ENCODE results near the gene UPF3A. TPM values are rescaled to one million over a fixed set of nuclear protein-coding genes. Genes with fewer than 3 reads are reported as not detected.
"Not testable (repeated sequence)": the region's sequence is repeated elsewhere in the genome, so short reads cannot be mapped to it uniquely, and the experiment has no call there.

Gene UPF3A
- total RNA-seq, 1 experiment from 2014 or later: 24.2 TPM

DNA sequence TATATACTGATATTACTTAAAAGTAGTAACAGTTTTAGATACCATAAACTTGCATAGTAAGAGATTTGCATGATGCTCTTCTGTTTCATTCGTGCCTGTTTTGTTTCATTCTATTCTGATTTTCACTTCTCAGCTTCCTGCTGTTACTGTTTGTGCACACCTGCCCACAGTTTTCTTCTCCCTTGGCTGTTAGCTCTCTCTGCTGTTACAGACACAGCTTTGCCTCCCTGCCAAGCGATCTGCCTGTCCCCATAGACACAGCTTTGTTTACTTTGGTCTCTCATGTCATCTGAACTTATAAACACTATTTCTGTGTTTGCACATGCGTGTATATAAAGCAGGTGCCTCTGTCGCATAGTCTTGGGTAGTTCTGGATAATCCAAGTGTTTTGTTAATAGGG, 21.4 kb upstream of the UPF3A start:
- DNase-seq (ENCODE audit: low read depth, low spot score): no peak

DNA sequence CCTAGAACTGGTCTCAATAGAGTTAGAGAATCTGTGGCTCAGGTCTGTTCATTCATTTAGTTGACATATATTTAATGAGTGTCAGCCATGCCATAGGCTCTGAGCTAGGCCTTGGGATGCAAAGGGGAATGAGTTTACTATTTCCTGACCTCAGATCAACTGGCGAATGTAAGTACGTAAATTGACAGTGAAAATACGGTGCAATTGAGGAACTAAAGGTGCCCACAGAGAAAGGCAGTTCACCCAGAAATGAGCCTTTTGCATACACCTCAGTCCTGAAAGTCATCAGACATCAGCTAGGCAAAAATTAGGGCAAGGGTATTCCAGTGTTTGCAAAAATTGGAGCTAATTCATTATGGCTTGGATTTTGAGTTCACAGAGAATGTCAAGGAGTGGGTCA, 20.6 kb upstream of the UPF3A start:
- no peak for DNase-seq (ENCODE audit: low read depth, low spot score)
- in situ Hi-C loops (cut with HindIII; ENCODE audit: low pct_unique_long_range_greater_than_20kb, low sequenced_read_pairs): no loop called here

More for the DNA sequence above, 21.4 kb upstream of the UPF3A start:
- in situ Hi-C loops (cut with HindIII; ENCODE audit: low pct_unique_long_range_greater_than_20kb, low sequenced_read_pairs): no loop called here

DNA sequence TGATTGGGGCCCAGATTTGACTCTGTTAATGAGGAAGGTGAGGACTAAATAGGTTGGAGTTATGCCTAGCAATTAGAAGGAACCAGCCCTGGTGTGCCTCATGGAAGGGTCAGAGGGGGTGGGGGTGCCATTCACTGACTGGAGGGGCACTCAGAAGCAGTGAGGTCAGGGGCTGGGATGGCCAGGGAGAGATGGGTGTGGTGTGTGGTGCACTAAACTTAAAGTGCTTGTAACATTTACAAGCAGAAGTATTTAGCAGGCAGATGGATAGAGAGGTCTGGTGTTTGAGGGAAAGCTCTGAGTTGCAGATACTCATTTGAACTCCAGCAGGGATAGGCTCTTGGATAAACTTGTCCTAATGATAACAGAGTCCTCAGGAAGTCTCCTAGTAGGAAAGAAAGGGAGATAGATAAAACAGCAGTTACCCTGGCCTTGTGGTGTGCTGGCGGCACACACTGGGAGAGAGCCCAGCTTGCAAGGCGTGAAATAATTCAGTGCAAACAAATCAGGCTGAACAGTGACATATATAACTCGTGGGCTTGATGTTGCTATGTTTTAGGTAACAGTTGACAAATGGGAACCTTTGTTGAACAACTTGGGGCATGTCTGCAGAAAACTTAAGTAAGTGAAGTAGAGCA, 20.0 kb upstream of the UPF3A start:
- in situ Hi-C loops (cut with HindIII; ENCODE audit: low pct_unique_long_range_greater_than_20kb, low sequenced_read_pairs): no loop called here
- DNase-seq (ENCODE audit: low read depth, low spot score): no peak

DNA sequence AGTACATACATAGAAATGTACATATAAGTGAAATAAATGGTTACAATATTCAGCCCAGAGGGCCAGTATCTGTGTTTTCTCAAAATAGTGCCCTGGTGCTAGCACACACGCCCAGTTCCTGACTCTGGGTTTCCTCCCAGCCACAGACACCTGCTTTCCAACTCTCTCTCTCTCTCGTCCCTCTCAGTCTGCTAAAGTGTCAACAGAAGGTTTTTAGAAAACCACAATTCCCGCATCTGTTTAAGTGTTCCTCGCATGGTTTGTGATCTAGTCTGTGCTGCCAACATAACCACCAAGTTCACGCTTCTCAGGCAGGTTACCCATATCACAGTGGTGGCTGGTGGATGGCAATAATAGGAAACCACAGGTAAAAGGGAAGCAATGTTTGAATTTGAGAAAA, 17.8 kb upstream of the UPF3A start:
- DNase-seq (ENCODE audit: low read depth, low spot score): no peak
- in situ Hi-C loops (cut with HindIII; ENCODE audit: low pct_unique_long_range_greater_than_20kb, low sequenced_read_pairs): no loop called here

DNA sequence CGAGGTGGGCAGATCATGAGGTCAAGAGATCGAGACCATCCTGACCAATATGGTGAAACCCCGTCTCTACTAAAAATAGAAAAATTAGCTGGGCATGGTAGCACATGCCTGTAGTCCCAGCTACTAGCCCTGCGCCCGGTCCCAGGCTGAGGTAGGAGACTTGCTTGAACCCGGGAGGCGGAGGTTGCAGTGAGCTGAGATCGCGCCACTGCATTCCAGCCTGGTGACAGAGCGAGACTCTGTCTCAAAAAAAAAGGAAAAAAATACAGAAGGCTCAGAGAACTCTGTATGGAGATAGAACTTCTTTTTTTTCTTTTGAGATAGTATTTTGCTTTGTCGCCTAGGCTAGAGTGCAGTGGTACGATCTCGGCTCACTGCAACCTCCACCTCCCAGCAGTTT, 17.1 kb upstream of the UPF3A start:
- in situ Hi-C loops (cut with HindIII; ENCODE audit: low pct_unique_long_range_greater_than_20kb, low sequenced_read_pairs); DNase-seq (ENCODE audit: low read depth, low spot score): not testable (repeated sequence)

DNA sequence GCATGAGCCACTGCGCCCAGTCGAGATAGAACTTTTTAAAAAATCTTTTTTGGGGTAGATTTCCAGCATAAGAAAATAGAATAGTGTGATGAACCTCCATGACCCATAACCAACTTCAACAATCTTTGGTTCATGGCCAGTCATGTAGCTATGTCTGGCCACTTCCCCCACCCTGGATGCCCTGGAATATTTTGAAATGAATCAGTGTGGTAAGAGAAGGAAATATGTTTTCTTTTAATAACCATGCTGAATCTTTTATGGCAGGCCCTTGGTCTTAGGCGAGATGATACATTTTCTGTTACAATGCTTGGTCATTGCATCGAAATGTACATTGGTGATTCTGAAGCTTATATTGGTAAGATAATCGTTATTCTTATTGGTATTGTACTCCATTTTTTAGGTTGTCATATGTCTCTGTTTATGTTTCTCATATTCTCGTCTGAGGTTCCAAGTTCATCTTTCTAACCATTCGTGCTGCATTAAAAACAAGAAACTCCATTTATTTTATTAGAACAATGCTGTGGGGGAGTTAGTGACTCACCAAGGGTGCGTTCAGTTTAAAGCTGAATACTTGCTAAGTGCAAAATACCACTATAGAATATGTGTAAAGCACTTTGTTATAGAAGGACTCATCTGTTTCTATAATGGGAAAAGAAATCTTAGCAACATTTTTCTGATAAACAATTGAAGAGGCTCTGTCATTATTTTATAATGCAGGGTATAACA, 16.4 kb upstream of the UPF3A start:
- no peak for DNase-seq (ENCODE audit: low read depth, low spot score)
- in situ Hi-C loops (cut with HindIII; ENCODE audit: low pct_unique_long_range_greater_than_20kb, low sequenced_read_pairs): no loop called here

DNA sequence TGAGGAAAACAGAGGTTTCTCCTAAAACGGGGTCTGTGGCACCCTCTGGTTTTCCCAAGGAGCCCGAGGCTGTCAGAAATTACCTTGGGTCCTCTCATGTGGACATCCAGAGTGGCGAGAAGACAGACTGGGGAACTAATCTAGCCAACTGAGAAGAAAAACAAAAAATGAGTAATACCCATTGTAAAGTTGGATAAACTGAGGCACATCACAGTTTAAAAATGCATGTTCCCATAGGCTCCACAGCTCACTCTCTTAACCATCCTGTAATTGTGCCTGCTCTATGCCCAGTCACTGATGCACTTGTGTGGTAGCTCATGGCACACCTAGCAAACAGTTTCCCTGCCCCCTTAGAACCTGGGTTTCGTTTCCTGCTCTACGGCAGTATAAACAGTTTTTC, 15.2 kb upstream of the UPF3A start:
- no peak for DNase-seq (ENCODE audit: low read depth, low spot score)
- in situ Hi-C loops (cut with HindIII; ENCODE audit: low pct_unique_long_range_greater_than_20kb, low sequenced_read_pairs): no loop called here

DNA sequence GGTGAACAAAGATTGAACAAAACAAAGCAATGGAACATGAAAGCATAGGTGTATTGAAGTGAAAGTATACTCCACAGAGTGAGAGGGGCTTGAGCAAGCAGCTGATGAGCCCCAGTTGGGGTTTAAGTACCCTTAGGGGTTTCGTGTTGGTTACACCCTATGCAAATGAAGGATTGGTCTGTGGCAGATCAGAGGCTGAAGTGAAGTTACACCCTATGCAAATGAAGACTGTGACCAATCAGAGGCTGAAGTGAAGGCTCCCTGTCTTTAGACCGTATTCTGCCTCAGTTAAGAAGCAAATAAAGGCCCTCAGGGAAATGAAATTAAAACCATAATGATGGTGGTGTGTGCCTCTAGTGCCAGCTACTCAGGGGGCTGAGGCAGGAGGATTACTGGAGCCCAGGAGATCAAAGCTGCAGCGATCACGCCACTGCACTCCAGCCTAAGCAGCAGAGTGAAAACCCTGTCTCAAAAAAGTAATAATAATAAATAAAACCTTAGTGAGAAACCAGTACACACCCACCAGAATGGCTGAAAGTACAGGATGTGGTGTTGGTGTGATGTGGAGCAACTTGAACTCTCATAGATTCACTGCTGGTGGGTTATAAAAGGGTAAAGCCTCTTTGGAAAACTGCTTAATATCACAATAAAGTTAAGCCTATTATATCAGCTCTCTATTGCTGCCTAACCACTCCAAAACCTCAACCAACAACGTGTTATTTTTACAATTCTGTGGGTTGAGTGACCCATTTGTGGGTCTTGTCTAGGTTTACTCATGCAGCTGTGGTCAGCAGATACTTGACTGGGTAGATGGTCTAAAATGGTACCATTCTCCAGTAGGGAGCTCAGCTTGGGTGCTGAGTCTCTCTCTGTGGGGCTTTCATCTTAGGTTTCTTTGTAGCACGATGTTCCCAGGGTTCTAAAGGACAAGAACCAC, 12.8 kb upstream of the UPF3A start:
- DNase-seq (ENCODE audit: low read depth, low spot score): no peak
- in situ Hi-C loops (cut with HindIII; ENCODE audit: low pct_unique_long_range_greater_than_20kb, low sequenced_read_pairs): no loop called here

DNA sequence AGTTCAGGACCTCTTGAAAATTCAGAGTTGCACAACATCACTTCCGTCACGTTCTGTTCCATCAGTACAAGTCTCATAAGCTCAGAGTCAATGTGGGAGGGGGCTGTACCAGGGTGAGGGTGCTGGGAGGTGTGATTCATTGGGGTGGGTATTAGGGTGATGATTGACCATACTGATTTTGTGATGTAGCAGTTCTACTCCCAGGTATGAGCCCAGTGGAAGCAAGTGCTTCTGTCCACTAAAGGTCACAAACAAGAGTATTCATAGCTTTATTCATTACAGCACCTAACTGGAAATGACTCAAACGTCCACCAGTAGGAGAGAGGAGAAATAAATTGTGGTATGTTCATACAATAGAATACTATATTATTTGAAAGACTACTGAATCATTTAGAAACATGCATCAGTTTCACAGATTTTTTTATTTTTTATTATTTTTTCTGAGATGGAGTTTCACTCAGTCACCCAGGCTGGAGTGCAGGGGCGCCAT, 12.1 kb upstream of the UPF3A start:
- in situ Hi-C loops (cut with HindIII; ENCODE audit: low pct_unique_long_range_greater_than_20kb, low sequenced_read_pairs): no loop called here
- DNase-seq (ENCODE audit: low read depth, low spot score): no peak

DNA sequence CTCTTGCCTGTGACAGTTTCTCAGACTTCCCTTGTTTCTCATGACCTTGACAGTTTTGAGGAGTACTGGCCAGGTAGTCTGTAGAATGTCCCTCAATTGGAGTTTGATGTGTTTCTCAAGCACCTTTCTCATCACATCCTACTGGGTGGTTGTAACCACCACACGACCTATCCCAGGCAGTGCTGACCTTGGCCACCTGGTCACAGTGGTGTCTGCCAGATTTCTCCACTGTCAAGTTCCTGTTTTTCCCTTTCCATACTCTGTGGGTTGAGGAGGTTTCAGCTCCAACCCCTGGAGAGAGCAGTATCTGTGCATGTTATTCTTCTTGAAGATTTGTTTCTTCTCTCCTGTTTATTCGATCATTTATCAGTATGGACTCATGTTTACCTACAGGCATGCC, 8.4 kb upstream of the UPF3A start:
- in situ Hi-C loops (cut with HindIII; ENCODE audit: low pct_unique_long_range_greater_than_20kb, low sequenced_read_pairs): no loop called here
- DNase-seq (ENCODE audit: low read depth, low spot score): no peak

DNA sequence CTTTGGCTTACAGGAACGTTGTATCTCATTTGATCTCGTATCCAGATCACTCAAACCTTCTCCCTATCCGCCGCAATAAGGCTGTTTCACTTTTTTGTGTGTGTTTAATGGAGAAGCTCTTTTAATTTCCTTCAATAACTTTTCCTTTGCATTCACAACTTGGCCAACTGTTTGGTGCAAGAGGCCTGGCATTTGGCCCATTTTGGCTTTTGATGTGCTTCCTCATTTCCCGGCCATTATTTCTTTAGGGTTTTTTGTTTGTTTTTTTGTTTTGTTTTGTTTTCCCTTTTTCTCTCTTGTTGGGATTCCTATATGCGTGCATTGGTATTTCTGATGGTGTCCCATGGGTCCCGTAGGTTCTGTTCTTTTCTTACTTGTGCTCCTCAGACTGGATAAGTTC, 6.1 kb upstream of the UPF3A start:
- in situ Hi-C loops (cut with HindIII; ENCODE audit: low pct_unique_long_range_greater_than_20kb, low sequenced_read_pairs): no loop called here
- DNase-seq (ENCODE audit: low read depth, low spot score): no peak

DNA sequence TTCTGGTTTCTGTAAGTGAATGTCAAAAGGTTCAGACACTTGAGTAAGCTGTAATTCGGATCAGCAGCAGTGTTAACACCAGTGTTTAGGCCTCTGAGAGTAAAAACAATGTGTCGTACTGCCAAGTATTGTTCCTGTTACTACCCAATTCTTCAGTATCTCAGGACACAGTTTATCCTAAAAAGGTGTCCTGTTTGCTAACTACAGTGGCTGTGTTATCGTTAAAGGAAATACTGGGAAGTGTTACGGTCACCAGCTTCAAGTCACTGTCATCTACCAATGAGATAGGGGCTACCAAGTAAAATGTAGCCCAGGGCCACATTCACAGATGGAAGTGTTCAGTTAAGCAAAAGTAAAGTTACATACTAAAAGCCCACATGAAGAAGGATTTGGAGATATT, 2.3 kb upstream of the UPF3A start:
- DNase-seq (ENCODE audit: low read depth, low spot score): no peak
- in situ Hi-C loops (cut with HindIII; ENCODE audit: low pct_unique_long_range_greater_than_20kb, low sequenced_read_pairs): no loop called here

DNA sequence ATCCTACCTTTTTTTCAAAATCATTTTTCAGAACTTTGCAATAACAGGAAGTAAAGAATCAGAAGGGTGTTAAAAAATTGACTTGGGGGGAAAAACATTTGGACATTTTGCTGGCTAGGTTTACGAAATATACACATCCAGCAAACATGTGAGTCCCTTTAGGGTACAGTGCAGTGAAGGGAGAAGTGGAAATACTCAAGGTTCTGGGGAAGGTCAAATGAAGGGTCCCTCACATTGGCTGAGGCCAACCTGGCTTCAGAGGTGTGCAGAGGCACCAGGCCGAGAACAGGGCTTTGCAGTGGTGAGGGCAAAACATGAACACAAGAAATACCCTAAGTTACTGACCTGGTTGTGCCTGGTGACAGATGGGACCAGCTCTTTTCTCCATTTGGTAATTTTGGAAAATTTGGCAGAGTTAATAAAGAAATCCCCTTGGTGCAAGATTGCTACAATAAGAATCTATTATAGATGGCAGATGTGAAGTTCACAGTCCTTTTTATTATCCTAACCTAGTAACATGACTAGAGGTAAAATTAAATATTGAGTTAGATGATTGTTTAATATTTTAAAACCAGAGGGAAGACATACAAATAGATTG, 1.5 kb upstream of the UPF3A start:
- DNase-seq (ENCODE audit: low read depth, low spot score): no peak
- in situ Hi-C loops (cut with HindIII; ENCODE audit: low pct_unique_long_range_greater_than_20kb, low sequenced_read_pairs): no loop called here

DNA sequence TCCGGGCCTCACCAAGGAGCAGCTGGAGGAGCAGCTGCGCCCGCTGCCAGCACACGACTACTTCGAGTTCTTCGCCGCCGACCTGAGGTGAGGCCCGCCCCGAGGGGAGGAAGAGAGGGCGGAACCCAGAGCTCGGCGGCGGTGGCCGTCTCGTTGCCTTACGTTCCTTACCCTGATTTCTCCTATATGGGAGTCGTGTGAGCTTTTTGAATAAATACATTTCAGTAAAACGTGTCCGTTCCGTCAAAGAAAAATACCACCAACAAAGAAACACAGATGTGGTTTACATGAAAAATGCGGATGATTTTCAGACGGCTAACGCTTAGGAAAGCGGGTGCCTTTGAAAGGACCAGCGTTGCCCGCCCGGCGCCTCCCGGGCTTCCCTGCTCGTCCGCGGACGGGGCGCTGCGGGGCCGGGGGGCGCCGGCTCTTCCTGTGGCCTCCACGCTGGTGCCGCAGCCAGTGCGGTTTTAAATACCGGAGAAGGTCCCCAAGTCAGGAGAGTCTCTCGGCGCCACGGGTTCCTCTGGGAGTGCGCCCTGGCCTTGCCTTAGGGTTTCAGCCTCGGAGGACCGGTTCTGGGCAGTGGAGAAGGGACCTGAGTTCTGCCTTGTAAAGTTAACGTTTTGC, 755 bp downstream of the UPF3A start:
- DNase-seq (ENCODE audit: low read depth, low spot score): peak; percentile 19
- in situ Hi-C loops (cut with HindIII; ENCODE audit: low pct_unique_long_range_greater_than_20kb, low sequenced_read_pairs): no loop called here

DNA sequence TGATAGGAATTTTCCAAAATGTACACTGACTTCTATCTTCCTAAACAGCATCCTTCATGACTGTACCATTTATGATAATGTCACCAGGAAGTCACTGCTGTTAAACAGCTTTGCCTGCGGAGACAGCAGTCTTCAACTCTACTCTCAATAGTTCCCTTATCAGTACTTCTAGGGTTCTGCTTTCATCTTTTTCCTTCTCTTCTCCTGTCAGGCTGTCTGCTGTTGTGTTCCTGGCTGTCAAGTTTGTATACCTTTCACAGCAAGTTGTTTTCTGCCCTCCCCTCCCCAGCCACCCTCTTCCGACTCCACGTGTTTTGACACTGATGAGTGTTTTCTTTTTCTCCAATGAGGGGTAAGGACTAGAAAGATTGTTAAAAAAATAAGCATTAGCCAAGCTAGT, 2.2 kb downstream of the UPF3A start:
- DNase-seq (ENCODE audit: low read depth, low spot score): no peak
- in situ Hi-C loops (cut with HindIII; ENCODE audit: low pct_unique_long_range_greater_than_20kb, low sequenced_read_pairs): no loop called here

DNA sequence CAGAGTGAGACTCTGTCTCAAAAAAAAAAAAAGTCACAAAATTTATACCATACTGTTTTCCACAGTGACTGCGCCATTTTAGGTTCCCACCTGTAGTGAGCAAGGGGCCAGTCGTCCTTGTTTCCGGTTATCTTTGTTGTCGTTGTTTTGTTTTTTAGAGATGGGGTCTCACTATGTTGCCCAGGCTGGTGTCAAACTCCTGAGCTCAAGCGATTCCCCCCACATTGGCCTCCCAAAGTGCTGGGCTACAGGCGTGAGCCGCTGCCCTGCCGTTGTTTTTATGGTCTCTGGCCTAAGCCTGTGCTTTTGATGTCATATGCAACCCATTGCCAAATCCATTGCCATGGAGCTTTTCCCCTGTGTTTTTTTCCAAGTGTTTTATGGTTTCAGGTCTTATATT, 3.3 kb downstream of the UPF3A start:
- in situ Hi-C loops (cut with HindIII; ENCODE audit: low pct_unique_long_range_greater_than_20kb, low sequenced_read_pairs): no loop called here
- DNase-seq (ENCODE audit: low read depth, low spot score): no peak

DNA sequence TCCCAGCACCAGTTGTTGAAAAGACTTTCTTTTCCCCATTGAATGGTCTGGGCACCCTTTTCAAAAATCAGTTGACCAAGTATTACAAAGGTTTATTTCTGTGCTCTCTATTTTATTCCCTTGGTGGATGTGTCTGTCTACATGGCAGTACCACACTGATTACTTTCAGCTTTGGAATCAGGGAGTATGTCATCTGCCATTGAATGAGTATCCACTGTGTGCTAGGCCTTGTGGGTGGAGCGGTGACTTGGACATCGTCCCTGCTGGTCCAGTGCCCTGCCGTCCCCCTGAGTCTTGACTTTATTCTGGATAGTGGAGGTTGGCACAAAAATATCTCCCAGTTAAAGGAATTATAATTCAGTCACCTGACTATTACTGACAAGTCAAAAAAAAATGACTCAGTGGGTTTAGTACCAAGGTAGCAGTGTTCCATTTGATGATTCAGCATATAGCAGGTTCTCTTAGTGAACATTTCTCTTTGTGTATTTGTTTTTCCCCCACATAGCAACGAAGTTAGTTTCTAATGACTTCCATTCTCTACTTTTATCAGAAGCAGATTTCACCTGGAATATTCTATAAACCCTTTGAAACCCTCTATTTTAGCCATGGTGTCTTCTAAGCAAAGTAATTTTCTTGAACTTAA, 3.9 kb downstream of the UPF3A start:
- in situ Hi-C loops (cut with HindIII; ENCODE audit: low pct_unique_long_range_greater_than_20kb, low sequenced_read_pairs): no loop called here
- DNase-seq (ENCODE audit: low read depth, low spot score): no peak

All from SK-MEL-5 (cell line).